Glutamatergic neuron (in vitro differentiated cells): ENCODE results near the gene CD63. TPM values are rescaled to one million over a fixed set of nuclear protein-coding genes. Genes with fewer than 3 reads are reported as not detected.
A peak's percentile ranks its signal among the peaks of the same experiment; 100 is the strongest.

Experiments
- DNase-seq: peaks from one replicate; pipeline ENCODE4 v3.0.0; 2022
- H3K27ac Mint-ChIP-seq: one replicate; pipeline ENCODE4 v1.8.0; 2020; ENCODE audit warnings: mild to moderate bottlenecking, mixed read lengths, inconsistent platforms; ENCODE audit not compliant: unreplicated experiment
- H3K27me3 Mint-ChIP-seq: one replicate; pipeline ENCODE4 v1.8.0; 2020; ENCODE audit warnings: mild to moderate bottlenecking, moderate library complexity, mixed read lengths, inconsistent platforms; ENCODE audit not compliant: unreplicated experiment
- H3K36me3 Mint-ChIP-seq: one replicate; pipeline ENCODE4 v1.8.0; 2020; ENCODE audit warnings: mild to moderate bottlenecking, mixed read lengths, inconsistent platforms; ENCODE audit not compliant: unreplicated experiment
- H3K4me1 Mint-ChIP-seq: one replicate; pipeline ENCODE4 v1.8.0; 2020; ENCODE audit warnings: mild to moderate bottlenecking, low read depth, mixed read lengths, inconsistent platforms; ENCODE audit not compliant: unreplicated experiment
- H3K4me3 Mint-ChIP-seq: one replicate; pipeline ENCODE4 v1.8.0; 2020; ENCODE audit warnings: mild to moderate bottlenecking, mixed read lengths, inconsistent platforms; ENCODE audit not compliant: unreplicated experiment
- H3K9me3 Mint-ChIP-seq: one replicate; pipeline ENCODE4 v1.8.0; 2020; ENCODE audit warnings: mild to moderate bottlenecking, moderate library complexity, mixed read lengths, inconsistent platforms; ENCODE audit not compliant: unreplicated experiment
- CTCF ChIP-seq: fragments of 200-600 bp; sonication (generic); IDR thresholded peaks from one replicate; pipeline ENCODE4 v1.5.0; 2021; ENCODE audit not compliant: partially characterized antibody, unreplicated experiment
- total RNA-seq: library from RNA; stranded (reverse); fragmentation: NEBNext Ultra II Directional; extraction: Animal tissue kit (Norgen Biotek cat#: 25700); gene quantifications from one replicate; pipeline ENCODE4 v1.2.1, GENCODE V29; 2021; ENCODE audit not compliant: unreplicated experiment

Gene CD63
- total RNA-seq, 1 donor from 2014 or later, result 619 TPM

GRCh38 chr12:55755246-55755645 lies 26.4 kb upstream of the CD63 start:
- peaks cover 3% of the 10 kb centered on the region for H3K9me3 Mint-ChIP-seq
- peaks cover 5% of the 10 kb centered on the region for H3K27me3 Mint-ChIP-seq
- TF ChIP-seq CTCF, result no peak
- no peak for DNase-seq
- peak overlapping the region; percentile 12 for H3K27ac Mint-ChIP-seq
- peaks cover 26% of the 10 kb centered on the region for H3K4me1 Mint-ChIP-seq
- peaks cover 4% of the 10 kb centered on the region for H3K36me3 Mint-ChIP-seq
- no peak overlapping the region for H3K4me3 Mint-ChIP-seq

- H3K36me3 Mint-ChIP-seq, result peaks cover 4% of the 10 kb centered on the region
Measured at GRCh38 chr12:55748230-55748993, 19.6 kb upstream of the CD63 start.

GRCh38 chr12:55746913-55747231 lies 18.1 kb upstream of the CD63 start:
- TF ChIP-seq CTCF, result no peak
- Mint-ChIP-seq H3K27ac (peak overlapping the region; percentile 97), H3K9me3 (peaks cover 21% of the 10 kb centered on the region), H3K27me3 (peaks cover 14% of the 10 kb centered on the region), H3K36me3 (no peaks in the 10 kb centered on the region), H3K4me1 (peaks cover 49% of the 10 kb centered on the region), H3K4me3 (peak overlapping the region; percentile 89)
- DNase-seq, result no peak

More at GRCh38 chr12:55748230-55748993, 19.6 kb upstream of the CD63 start:
- peaks cover 12% of the 10 kb centered on the region for H3K27me3 Mint-ChIP-seq
- H3K4me3 Mint-ChIP-seq, result peak overlapping the region; percentile 89
- no peak for TF ChIP-seq CTCF
- peaks cover 15% of the 10 kb centered on the region for H3K9me3 Mint-ChIP-seq
- H3K27ac Mint-ChIP-seq, result peak overlapping the region; percentile 5
- no peak for DNase-seq
- H3K4me1 Mint-ChIP-seq, result peaks cover 42% of the 10 kb centered on the region

GRCh38 chr12:55746174-55746912 lies 17.5 kb upstream of the CD63 start:
- peaks cover 13% of the 10 kb centered on the region for H3K27me3 Mint-ChIP-seq
- no peak for DNase-seq
- H3K4me3 Mint-ChIP-seq, result peak overlapping the region; percentile 89
- peak overlapping the region; percentile 97 for H3K27ac Mint-ChIP-seq
- H3K36me3 Mint-ChIP-seq, result no peaks in the 10 kb centered on the region
- H3K4me1 Mint-ChIP-seq, result peaks cover 52% of the 10 kb centered on the region
- TF ChIP-seq CTCF, result no peak
- peaks cover 21% of the 10 kb centered on the region for H3K9me3 Mint-ChIP-seq
